ENCODE results near the gene MLIP.
"Not testable (repeated sequence)": the region's sequence is repeated elsewhere in the genome, so short reads cannot be mapped to it uniquely, and the experiment has no call there.

The MLIP gene, protein sequence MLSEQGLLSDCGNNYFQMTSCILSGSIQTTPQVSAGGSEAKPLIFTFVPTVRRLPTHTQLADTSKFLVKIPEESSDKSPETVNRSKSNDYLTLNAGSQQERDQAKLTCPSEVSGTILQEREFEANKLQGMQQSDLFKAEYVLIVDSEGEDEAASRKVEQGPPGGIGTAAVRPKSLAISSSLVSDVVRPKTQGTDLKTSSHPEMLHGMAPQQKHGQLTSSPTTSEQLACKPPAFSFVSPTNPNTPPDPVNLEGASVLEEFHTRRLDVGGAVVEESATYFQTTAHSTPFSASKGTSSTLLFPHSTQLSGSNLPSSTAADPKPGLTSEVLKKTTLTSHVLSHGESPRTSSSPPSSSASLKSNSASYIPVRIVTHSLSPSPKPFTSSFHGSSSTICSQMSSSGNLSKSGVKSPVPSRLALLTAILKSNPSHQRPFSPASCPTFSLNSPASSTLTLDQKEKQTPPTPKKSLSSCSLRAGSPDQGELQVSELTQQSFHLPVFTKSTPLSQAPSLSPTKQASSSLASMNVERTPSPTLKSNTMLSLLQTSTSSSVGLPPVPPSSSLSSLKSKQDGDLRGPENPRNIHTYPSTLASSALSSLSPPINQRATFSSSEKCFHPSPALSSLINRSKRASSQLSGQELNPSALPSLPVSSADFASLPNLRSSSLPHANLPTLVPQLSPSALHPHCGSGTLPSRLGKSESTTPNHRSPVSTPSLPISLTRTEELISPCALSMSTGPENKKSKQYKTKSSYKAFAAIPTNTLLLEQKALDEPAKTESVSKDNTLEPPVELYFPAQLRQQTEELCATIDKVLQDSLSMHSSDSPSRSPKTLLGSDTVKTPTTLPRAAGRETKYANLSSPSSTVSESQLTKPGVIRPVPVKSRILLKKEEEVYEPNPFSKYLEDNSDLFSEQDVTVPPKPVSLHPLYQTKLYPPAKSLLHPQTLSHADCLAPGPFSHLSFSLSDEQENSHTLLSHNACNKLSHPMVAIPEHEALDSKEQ

DNA sequence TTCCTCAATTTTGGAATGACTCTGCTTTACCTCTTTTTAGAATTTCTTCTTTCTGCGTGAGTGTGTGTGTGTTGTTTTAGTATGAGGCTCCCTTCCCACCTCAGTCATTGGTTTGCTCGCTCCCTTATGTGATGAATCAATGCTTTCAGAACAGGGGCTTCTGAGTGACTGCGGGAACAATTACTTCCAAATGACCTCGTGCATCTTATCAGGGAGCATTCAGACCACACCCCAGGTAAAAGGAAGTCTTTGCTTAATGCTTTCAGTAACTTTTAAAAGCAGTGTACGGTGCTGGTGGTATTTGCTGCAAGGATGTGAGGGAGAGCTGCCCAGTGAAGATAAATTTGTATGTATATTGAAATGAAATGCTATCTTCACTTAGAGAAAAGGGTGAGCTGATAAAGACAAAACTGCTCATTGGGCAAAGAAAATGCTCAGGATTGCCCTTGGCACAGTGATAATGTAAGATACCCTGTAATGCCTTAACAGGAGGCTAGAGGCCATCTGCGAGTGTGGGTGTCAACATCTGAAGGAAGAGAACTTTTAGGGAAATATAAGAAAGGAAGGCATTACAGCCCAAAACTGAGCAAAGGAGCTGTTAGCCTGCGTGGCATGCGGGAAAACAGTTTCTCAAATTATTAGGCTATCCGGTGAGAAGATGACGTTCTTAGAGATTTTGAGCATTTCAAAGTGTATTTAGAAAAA, at the start of gene MLIP:
MLIP (plus strand) TSS at position 103 of the 705 bp plus-strand sequence; CDS start at position 140, 37 bp downstream.
- no peak for DNase-seq

DNA sequence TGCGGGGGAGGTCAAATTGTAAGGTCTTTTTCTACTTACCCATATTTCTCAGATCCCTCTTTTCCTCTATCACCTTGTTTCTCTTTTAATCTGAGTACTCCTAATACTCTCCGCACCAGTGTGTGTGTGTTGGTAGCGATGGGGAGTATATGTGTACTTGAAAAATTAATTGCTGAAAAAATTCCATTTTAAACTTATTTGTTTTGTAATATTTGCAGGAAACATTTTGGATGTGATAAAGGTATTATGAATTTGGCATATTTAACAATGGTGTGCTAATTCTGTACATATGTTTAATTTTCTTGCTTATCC, 48.1 kb upstream of the MLIP start:
- no peak for DNase-seq

DNA sequence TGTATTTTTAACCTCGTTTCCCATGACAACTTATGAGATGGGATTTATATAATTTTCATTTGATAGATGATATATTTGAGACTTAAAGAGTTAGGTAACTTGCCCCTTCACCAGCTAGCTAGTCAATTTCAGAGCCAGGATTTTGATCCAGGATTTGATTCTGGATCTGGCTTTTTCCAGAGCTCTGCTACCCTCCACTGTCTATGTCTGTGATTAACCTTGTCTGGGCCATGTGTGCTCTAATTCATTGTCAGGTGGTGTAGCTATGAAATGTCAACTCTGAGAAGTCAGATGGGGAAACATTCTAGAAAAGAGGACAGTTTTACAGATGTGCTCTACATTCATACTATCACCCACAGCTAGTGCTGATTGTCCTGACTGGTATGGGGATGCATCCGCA, 42.5 kb upstream of the MLIP start:
- no peak for DNase-seq

DNA sequence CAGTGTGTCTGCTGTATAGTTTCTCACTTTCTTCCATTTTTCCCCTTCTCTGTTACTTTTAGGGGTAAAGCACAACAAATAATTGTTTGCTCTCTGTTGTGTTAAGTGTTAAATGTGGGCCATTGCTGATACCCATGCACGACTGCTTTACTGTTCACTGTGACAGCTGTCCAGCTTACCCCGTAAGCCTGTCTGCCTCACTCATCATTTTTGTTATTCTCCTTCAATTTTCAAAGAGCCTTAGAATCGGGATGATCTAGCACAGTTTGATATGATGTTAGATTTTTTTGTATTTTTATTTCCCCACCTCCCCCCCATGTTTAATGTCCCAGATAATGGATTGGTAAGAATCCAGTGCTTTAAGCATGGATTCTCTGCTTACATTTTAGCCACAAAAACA, 41.2 kb upstream of the MLIP start:
- no peak for DNase-seq

DNA sequence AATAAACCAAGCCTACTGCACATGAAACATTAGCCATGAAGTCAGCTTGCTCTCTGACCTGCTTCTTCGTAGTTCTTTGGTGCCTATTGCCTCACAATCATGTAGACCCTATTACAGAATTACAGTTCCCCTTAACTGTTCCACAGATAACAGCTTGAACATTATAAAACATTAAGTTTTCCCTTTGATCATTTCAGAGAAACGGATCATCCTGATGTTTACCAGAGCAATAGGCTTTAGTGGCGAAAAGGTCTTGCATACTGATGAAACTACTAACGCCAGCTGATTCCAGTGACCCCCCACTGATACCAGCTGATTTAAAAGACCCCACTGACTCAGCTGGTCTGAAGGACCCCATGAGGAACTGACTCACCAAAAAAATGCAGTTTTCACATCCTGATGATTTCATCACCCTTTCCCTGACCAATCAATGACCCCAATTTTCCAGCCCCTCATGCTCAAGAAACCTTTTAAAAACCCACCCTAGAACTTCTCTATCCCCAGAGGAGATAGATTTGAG, 39.4 kb upstream of the MLIP start:
- DNase-seq: no peak

DNA sequence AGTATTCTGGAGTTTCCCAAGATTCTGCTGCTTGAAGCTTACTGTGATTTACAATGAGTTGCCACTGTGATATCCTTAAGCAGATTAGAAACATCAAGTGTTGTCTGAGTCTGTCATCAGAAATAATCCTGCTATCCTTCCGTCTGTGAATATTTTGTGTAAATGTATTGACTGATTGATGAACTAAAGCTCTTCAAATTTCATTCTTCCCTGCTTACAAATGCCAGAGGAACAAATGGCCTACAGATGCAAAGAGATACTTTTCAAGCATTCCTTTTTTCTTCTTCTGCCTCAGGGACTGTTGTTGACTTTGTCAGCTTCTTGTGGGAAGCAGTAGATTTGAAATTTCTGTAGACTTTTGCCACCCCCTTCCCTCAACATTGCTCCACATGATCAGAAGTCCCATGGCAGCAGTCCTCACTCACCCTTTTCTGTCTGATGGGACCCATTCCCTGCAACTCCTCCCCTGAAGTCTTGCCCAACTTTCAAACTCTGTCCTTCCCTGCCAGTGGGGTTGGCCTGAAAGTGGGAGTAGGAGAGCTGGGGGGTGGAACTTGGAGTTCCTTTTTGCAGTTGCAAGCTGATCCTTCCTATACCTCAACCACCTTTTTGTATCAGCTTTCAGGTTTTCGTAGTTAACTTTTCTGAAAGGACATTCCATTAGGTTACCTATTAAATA, 38.5 kb upstream of the MLIP start:
- no peak for DNase-seq

DNA sequence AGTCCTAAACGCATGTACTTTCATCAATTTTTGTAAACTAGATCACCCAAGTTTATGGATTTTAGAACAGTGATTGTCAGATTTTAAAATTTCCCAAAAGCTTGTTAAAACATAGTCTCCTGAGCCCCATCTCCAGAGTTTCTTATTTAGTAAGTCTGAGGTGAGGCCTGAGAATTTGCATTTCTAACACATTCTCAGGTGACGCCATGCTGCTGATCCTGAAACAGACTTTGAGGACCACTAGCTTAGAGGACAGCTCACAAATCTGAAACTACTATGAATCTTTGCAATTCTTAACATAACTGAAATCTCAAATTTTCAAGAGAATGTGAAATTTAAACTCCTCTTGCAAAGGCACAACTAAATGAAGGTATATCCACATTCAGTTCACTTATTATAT, 37.8 kb upstream of the MLIP start:
- no peak for DNase-seq

DNA sequence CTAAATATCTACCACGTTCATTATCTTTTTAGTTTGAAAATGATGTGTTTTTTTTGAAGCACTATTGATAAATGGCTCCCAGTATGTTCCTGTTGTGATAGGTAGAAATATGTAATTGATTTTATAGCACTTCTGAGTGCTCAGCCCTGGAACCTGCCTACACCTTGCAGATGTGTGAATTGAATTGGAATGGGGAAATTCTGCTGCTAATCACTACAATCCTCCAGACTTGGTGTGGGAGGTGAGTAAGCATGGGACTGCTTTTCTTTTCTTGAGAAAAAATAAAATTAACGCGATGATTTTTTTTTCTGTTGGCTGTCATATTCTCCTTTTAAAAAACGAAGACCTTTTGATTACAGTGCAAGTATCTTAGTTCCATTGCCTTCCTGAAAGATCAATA, 37.1 kb upstream of the MLIP start:
- DNase-seq: no peak

DNA sequence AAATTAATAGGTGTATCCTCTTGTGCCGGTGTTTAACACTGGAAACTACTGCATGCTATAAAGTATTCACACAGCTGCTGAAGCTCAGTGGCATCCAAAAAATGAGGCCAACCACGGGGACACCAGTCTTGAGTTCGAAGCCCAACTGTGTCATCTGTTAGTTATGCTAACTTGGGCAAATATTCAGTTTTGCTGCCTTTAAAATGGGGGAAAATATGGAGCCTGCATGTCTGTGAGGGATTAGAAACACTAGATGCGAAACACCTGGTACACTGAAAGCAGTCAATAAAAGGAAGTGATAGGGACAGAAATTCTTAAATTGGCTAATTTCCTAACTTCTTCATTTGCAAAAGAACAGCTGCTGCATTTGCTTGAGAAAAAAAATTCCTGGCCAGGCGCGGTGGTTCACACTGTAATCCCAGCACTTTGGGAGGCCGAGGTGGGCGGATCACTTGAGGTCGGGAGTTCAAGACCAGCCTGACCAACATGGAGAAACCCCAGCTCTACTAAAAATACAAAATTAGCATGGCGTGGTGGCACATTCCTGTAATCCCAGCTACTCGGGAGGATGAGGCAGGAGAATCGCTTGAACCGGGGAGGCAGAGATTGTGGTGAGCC, 36.6 kb upstream of the MLIP start:
- no peak for DNase-seq

DNA sequence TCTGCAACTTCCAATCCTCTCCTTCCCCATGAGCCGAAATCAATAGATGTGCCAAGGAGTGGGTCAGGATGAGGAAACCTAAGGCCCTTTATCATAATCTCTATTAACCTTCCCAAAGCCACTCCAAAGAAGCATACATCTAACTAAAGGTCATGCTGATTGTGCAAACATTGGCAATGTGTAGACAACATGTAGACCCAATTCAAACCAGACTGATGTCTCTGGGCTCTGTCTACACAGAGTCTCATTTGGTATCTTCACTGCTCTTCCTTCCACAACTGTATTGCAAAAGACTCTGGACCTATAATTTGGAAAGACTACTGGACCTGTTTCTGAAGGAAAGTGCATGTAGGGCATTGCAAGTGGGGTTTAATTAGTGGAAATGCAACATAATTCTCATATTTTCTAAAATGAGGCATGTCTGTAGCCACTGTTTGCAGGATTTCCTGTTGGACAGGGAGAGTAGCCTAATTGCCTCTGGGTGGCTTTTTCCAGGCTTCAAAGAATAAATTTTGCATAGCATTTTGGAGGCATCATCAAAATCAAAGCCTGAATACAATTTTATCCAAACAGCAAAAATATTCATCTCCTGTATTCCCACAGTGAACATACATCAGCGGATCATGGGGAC, 35.0 kb upstream of the MLIP start:
- DNase-seq: no peak

DNA sequence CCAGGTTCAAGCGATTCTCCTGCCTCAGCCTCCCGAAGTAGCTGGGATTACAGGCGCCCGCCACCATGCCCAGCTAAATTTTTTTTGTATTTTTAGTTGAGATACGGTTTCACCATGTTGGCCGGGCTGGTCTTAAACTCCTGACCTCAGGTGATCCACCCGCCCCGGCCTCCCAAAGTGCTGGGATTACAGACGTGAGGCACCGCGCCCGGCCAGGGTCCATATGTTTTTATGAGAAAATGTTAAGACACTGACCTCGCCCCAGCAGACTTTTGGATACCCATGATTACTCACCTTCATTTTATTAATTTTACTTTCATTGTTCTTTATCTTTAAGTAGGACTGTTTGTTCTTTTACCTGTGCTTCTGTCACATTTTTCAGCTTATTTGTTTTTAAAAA, 29.7 kb upstream of the MLIP start:
- DNase-seq: not testable (repeated sequence)

DNA sequence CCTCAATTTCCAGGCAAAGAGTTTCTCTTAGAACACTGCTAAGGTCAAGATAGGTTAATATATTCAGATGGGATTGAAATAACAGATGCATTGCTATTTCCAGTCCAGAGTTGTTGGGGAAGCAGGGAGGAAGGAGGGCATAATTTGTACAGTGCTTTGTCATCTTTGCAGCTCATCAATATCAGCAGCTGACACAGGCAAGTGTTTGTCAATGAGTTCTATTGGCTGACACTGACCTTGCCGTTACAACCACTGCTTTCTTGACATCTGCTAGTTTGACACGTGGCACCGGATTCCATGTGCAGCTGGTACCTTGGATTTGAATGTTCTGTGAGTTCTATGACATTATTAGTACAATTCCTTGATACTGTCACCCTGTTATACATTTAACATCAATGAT, 28.0 kb upstream of the MLIP start:
- DNase-seq: no peak

DNA sequence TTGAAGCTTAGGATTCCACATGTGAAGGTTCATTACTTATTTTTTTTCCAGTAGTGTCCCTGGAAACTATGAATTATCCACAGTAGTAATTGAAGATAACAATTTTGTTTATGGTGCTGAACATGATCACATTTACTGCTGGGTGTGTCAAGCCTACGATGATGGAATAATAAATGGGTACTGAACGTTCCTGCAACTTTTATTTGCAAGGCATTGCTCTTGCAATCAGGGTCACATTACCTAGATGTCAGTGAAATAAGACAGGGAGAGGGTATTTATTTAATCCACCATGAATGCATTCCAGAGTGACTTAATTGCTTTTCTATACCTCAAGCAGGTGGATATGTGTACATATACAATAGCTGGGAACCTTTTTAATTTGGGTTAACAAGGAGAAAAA, 27.0 kb upstream of the MLIP start:
- DNase-seq: no peak

DNA sequence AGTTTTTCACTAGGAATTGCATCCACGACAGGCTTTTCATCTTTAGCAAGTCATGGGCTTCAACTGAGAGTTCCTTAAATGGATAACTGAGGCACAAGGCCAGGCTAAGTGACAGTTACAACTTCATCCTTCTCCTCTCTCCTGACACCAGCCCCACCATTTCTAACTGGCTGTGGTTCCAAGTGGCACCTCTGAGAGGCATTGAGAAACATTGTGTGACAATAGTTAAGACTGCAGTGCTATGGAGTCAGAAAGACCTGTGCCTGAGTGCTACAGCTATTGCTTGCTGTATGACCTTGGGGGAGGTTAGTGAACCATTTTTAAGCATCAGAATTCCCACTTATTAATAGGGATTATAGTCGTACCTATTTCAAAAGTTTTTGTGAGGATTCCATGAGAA, 26.2 kb upstream of the MLIP start:
- no peak for DNase-seq

DNA sequence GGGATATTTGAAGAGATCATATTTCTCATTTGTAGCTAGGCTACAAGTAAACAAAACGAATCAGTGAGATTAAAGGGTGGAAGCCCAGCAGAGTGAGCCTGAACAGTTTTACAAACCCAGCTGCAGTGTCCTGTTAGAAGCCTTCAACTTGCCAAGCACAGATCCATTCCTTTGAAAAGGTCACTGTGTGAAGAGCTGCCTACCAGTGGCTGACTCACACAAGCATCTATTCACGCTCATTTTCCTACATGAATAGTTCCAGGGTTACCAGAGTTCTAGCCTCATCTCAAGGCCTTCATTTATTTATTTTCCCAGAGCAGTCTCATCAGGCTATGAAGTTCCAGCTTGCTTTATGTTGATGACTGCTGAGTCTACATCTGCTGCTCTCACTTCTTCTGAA, 25.7 kb upstream of the MLIP start:
- no peak for DNase-seq

DNA sequence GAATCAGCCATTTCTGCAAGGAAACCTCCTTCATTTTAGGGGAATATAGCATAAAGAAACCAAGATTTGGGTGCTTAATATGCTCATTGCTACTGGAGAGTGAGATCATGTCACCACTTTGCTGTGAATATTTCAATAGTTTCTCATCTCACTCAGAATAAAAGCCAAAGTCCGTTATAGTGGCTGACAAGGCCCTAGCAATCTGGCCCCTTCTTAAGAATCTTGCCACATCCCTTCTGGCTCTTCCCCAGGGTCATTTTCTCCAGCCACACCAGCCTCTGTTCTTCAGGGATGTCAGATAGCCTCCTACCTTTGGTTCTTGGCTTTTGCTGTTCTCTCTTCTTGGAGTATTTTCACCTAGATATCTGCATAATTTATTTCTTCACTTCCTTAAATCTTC, 24.8 kb upstream of the MLIP start:
- DNase-seq: no peak

DNA sequence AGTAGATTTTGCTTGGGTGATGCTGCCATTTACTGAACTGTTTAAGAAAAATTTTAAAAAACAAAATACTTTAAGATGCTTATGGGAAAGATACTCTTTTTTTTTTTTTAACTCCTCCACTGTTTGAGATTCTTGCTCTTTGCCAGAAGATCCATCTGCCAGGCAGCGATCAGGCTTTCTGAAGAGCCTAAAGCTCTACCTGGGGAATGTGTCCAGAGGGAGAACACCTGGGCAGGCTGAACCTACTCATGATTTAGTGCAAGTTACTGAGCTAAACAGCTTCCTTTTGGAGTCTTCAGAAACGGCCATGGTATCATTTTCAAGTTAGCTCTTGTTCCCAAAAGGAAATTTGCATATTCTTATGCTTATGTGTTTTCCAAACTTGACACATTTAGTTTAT, 23.5 kb upstream of the MLIP start:
- no peak for DNase-seq

DNA sequence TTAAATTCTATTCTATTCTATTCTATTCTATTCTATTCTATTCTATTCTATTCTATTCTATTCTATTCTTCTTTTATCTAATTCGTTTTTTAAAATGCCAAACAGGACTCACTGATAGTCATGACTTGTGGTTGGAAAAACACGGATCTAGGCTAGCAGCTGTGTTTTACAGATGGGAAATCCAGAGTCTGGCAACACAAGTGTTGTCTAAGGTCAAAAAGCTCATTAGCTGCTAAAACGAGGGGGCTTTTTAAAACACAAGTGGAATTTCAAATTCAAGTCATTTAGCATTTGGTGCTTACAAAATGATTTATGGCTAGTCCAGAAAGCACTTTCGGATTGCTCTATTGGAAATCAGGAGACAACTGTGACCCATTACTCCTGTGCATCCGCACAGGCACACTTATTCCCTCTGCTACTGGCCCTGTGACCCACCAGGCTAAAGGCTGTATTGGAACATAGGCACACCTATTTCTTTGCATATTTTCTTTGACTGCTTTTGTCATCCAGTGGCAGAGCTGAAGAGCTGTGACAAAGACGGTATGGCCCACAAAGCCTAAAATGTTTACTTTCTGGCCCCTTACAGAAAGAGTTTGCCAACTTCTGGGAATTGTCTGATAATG, 17.8 kb upstream of the MLIP start:
- no peak for DNase-seq

DNA sequence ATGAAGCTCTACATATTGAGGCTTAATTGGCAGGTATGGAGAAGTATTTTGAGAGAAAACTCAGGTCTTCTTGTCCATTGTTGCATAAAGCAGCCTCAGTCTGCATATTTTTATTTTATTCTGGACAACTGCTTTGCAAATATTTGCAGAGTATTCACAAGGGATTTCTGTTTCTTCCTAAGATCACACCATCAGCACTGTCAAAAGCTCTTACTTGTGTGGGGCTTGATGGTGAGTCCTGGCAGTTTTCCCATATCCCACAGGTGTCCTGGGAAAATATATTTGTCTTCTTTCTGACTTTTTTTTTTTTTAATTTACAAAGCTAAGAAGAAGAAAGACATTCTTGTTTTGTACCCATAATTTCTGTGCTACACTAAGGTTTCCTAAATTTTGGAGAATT, 16.9 kb upstream of the MLIP start:
- peak; percentile 11 for DNase-seq

DNA sequence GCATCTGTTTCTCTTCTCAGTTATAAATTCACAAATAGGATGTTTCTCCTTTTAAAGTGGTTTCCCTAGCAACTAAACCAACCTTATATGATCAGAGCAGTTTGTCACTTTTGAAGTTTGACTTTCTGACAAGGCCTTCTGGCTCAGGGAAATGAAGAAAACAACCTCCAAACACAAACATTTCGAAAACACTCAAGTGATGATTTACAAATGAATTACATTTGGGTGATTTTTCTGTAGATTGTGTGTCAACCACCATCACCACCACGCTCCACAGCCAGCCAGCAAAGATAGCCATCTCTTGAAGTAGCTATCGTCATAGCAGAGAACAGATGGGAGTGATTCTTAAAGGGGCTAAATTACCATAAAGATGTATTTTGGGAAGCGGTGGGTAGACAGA, 16.5 kb upstream of the MLIP start:
- DNase-seq: no peak

DNA sequence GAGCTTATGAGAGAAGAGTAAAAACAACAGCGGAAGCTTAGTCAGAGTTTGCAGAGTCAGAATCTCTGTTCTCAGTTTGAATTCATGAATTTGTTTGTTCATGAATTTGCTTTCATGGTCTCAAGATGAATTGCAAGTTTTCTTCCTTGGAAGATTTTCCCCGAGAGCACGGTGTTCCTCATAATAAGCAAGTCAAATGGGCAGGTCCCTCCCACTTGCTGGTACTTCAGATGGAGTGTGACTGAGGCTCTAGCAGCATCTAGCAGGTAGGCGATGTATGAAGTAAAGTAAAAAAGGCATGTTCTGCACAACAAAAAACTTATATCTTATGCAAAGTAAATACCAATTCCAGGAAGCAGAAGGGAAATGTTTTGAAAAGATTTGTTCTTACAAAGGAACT, 15.5 kb upstream of the MLIP start:
- DNase-seq: no peak
